HG03175 (cell line): ENCODE results near the gene IQCK.

Source experiments
- ATAC-seq: cut with Tn5 transposase; IDR thresholded peaks from one replicate; pipeline ENCODE4 v1.9.1; 2021; ENCODE audit warnings: mild to moderate bottlenecking, moderate library complexity; ENCODE audit not compliant: unreplicated experiment

The IQCK gene

DNA sequence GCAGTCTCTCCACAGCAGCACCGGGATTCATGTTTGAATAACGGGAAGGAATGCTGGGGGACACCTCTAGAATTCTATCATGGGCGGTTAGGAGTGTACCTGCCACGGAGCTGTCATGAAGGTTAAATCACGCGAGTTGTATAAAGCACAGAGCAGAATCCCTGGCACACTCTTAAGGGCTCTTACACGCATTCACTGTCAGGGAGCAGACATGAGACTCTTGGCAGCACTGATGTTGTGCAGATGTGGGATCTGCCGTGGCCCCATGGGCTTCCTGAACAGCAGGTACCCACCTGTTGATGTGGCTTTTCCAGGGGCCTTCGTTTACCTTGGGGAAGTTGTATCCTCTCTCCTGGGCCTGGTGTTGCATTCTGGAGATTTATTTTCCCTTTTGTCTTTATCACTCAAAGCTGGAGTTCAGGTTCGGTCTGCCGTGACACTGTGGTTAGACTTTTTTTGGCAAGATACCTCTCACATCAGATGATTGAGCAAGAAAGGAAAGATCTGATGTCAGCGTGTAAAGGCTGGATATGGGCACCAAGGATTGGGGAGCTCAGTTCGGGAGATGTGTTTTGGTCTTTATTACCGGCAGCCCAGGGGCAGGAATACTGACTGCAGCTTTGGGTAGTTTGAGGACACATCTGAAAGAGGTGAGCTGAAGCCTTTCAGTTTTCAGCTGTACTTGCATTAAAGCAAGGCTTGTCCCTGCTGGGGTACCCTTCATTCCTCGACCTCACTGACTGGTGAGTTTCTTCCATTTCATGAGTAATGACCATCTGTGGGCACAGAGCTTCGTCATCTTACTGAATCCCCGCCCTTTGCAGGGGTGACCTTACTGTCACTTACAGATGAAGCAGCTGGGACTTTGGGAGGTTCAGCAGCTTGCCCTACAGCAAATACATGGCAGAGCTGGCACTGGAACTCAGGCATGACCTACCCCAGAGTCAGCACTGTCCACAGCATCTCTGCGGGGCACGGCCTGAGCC lies 19.3 kb upstream of the IQCK start:
- ATAC-seq: no peak

DNA sequence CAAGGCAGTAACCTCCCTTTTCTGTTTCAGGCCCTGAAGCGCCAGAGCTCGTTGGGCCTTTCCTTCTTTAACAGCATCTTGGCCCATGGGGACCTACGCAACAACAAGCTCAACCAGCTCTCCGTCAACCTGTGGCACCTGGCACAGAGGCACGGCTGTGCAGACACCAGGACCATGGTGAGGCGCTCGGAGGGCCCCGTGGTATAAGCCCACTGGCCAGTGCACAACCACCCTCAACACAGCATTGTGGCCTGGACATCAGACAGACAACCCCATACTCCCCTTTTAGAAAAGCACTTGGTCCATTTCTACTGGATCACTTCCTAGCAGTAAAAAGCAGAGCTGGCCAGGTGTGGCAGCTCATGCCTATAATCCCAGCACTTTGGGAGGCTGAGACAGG lies 18.6 kb upstream of the IQCK start:
- ATAC-seq: no peak

DNA sequence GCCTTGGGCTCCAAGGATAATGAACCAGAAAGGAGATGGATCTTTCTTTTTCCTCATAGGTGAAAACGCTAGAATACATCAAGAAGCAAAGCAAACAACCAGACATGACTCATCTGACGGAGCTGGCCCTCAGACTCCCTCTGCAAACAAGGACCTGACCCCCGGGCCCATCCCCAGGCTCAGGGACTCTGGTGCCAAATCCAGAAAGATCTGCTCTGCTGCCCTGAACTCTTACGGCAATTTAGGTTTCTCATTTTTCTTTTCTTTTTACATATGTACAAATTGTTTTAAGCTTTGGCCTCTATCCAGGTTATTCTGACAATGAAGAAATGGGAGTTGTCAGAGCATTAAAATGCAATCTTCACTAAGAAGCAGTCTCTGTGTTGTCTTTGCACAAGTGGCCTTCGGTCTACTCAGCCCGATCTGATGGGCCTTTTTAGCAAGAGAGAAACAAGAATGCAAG lies 17.7 kb upstream of the IQCK start:
- no peak for ATAC-seq

DNA sequence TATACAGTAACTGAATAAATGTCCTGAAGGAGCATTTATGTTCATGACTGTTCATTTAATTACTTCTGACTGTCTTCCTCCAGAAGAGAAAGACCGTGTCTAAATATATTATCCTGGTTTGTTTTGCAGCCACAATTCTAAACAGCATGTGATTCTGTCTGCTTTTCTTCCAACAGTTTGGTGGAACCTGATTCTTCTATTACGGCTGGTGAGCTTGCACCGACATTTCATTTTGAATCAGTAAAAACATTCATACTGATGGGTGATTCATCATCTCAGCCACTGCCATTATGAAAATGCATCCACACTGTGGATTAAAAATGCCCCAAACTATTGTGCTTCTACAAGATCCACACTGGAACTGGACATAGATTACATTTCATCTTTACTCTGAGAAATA lies 17.0 kb upstream of the IQCK start:
- ATAC-seq: no peak

DNA sequence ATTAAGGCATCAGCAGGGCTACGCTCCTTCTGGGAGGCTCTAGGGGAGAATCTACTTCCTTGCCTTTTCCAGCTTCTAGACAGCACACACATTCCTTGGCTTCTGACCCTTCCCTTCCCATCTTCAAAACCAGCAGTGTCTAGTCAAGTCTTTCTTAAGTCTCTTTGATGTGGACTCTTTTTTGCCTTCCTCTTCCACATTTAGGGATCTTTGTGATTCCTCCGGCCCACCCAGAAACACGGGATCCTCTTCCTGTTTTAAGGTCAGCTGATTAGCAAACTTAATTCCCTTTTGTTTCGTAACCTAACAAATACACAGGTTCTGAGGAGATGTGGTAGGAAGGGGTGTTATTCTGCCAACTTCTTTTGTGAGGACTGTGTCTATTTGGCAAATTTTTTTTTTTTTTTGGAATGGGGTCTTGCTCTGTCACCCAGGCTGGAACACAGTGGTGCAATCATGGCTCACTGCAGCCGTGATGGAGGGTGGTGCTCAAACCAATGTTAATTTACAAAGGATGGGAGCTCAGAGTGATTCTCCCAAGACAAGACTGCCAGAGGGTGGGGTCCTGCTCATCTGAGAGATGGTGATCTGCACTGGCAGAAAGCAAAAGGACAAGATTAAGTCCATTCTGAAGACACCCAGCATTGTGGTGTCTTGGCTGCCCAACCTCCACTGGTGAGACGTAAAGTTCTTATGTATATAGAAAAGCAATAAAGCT lies 14.7 kb upstream of the IQCK start:
- no peak for ATAC-seq

DNA sequence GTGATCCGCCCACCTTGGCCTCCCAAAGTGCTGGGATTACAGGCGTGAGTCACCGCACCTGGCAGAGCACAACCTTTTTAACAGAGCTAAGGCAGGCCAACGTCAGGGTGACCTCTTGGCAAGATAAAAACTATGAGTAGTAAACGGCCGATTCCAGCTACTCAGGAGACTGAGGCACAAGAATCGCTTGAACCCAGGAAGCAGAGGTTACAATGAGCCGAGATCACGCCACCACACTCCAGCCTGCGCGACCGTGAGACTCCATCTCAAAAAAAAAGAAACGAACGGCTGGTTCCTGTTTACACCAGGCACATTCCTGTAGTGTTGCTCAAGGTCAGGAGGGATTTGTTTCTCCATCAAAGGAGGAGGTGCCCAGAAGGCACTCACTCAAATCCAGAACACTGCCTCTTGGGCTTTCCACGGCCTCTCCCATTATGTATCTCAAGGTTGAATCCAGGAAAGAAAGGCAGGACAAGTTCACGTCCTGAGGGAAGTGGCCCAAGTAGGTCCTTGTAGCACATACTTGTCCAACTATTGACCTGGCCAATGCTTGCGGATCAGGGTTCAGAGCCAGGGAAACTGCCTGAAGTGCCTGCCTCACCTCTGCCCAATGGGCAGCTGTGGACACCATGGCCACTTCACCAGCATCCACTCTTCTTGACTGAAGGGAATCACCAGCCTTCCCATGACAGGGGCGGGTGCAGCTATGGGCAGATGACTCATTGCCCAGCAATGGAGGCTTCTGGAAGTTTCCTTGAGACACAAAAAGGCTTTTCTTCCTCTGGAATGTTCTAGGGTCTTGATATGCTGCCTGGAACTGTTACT lies 13.5 kb upstream of the IQCK start:
- ATAC-seq: no peak

DNA sequence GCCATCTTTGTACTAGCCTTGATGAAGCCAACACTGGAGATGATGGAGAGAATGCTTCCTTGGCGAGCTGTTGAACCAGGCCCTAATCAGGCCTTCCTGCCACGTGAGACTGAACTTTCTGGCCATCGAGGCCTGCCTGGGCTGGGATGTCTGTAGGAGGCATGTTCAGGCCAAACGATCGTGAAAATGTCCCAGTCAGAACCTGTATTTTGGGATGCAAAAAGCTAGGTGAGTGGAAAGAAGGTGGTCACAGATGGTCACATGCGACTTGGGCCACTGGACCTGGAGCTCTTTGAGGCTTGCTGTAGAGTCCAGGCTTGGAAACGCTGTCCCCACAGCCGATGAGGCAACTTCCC lies 12.9 kb upstream of the IQCK start:
- no peak for ATAC-seq

DNA sequence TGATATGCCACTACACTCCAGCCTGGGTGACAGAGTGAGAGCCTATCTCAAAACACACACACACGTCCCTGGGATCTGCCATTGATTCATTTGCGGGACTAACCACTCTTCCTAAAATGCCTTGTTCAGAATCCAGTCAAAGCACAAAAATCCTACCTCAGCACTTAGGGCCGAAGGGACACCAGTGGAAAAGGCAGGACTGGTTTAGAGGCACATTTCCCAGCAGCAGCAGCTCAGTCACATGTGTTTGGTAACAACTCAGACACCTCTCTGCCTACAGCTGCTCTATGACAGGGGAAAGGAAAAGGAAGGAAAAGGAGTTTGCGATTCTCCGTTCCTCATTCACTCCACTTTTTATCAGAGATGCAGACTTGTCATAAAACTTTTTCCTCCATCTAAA lies 12.2 kb upstream of the IQCK start:
- ATAC-seq: no peak

DNA sequence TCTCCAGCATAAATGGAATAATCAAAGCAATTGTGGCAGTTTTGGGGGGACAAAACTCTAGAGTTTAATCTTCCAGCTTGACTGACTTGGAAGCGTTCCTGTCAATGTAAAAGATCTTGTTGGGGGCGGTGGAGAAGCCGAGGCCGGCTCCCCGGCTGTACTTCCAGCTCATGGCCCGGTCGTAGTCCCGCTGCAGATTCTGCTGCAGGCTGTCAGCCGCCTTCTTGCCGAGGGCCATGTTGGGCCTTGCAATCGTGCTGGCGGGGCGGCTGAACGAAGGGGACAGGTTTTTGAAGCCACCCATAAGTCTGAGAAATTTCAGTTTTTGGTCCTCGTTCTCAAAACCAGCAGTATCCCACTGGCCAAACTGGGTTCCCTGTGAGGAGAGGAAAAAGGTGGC lies 11.2 kb upstream of the IQCK start:
- no peak for ATAC-seq

DNA sequence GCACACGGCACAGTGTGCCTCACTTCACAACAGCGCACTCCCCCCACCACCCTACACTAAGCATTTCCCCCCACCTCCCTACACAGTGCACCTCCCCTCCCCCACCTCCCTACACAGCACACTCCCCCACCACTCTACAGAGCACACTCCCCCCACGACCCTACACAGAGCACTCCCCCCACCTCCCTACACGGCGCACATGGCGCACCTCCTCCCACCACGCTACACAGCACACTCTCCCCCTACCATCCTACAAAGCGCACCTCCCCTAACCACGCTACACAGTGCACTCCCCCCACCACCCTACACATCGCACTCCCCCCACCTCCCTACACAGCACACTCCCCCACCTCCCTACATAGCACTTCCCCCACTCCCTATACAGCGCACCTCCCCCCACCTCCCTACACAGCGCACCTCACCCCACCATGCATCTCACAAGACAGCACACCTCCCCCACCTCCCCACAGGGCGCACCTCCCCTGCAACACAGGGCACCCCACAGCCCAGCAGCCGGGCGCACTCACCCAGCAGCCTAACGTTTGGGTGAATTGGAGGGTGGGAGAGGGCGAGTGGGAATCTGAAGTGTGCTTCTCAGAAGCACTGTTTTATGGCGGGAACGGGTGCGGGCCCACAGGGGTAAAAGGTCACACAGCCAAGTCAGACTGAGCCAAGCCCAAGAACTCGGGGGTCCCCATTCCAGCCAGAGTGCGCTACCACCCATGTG lies 10.3 kb upstream of the IQCK start:
- no peak for ATAC-seq

DNA sequence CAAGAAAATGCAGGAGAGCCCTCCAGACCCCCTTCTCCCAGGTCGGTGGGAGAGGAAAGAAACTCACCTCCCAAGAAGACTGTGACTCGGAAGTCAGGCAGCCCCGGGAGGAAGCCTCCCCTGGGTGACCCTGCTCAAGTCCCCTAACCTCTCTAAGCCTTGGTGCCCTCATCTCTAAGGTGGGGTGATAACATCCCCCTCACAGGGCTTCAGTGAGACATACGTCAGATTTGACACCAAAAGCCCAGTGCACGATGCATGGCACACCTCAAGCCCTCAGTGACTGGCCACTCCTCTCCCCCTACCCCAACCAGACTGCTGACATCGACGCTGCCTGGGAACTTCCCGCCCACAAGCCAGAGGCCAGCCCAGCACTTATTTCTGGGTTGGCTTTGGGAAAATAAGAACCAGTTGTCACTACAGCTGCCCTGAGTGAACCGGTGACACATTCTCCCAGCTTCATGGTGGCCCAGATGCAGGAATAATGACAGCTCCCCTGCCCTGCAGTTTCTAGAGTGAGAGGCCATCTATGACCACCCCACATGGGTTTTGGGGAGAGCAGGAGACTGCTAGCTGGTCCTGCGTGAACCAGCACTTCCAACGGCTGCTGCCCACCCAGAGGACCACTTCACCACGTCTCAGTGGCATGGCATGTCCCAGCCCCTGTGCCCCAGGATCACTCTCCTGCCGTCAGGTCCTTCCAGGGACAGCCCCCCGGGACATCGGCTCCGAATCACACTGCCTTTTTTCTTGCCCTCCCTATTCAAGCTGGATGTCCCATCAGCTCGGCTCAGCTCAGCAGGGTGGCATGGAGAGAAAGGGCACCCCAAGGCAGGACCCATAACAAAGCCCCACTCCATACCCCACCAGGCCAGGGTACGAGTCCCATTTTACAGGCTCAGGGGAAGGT lies 9.5 kb upstream of the IQCK start:
- ATAC-seq: no peak

DNA sequence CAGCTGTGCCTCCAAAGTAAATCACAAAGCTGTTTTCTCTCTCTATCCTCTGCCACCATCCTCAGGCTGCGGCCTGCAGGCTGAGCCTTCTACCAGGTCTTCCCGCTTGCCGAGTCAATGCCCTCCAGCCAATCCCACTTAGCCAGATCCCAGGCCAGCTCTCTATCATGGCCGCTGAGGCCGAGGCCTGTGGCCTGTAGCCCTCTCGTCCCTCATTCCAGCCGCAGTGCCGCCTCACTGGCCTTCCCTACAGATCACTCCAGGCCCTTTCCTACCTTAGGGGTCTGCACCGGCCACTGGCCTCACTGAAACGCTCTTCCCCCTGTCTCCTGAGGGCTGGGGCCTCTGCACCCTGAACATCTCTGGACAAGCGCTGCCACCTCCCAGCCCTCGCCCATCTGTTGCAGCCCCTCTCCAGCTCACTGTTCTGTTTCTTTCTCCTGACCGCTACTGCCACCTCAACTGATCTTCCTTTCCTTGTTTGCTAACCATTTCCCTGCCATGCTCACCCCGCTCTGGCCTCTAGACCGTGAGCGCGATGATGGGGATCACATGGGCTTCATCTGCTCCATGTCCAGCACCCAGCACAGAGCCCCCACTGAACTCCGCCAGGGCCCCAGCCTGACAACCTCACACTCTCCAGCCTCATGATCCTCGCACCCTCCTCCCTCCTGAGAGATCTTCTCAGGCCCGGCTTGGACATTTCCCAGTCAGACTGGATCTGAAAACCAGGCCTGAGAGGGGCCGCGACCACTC lies 8.5 kb upstream of the IQCK start:
- ATAC-seq: no peak

DNA sequence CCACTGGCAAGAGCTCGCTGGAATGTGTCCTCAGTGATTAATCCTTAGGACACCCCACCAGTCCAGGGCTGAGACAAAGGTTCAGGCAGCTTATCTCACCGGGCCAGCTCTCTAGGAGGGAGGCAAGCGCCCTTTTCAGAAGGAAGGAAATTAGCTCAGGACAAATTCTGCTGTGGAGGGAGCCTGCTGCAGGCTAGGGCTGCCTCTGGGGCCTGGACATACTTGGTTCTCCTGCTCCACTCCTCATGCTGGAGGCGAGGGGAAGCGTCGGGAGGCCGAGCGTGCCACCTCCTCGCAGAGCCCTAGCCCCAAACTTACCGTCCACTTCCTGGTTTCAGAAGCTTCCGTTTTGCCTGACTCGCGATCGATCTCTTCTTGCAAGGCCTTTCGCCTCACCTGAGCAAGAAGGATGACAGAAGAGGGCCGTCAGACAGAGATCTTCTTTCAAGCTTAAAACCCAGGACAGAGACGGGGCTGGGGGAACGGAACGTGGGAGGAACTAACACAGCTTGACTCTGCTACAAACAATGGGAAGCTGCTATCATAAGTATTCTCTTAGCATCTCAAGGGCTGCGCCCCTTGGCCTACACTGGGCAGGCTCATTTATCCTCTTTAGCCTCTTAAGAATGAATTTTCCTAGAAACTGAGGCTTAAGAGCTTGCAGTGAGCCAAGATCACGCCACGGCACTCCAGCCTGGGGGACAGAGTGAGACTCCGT lies 7.7 kb upstream of the IQCK start:
- no peak for ATAC-seq

DNA sequence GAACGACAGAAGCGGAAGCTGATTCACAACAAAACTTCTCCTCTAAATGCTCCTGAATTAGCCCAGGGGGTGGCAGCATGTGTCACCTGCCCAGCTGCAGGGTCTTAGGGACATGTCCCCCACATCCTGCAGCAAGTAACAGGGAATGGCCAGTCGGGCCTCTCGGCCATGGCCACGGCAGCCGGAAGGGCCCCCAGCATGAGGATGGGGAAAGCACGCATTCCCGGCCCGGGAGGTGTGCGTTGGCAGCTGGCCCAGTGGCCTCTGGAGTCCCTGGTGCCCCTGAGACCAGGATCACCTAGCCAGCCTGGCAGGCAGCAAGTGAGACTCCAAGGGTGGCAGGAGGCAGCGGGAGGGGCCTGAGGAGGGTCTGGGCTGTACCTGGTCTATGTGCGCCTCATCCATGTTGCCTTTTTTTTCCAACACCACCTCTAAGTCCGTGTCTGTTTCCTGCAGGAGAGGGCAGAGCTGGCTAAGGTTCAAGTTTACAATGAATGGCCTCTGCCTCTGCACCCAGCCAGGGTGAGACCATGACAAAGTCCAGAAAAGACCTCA lies 7.0 kb upstream of the IQCK start:
- ATAC-seq: no peak

DNA sequence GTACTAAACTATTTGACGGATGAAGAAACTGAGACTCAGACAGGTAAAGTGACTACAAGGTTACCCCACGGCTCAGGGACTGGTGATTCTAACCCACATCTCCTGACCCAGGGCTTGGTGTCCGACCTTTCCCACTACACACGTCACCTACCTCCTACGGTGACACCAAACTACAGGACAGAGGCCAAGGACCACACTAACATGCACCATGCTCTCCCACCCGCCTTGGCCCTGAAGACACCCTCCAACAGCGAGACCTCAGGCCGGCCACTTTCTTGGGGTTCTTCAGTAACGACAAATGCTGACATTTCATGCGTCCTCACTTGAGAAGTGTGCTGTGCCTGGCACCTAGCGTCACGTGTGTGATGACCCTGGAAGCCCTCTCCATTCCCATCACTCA lies 6.4 kb upstream of the IQCK start:
- ATAC-seq: no peak

DNA sequence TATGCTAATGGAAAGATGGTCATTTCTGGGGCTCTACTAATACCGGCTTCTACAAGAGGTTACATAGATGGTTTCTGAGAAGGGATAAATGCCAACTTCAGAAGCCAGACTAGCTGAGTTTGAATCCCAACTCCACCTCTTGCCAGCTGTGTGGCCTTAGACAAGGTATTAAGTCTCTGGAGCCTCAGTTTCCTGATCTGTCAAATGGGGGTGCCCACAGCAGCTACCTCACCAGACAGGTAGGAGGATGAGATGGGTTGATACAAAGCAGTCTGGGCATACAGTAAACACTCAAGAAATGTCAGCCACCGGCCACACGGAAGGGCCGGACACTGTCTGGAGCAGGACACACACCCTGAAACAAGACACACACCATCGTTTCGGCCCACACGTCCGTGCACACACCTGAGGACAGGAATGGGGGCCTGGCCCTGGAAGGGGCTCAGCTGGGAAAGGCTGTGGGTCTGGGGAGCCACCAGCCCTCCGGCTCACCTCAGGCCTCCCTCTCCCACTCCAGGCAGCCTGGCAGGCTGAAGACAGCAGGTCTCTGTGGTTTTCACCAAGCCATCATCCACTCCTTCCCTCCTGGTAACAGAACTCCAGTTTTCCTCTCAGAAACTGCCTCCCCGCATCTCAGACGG lies 5.5 kb upstream of the IQCK start:
- no peak for ATAC-seq

DNA sequence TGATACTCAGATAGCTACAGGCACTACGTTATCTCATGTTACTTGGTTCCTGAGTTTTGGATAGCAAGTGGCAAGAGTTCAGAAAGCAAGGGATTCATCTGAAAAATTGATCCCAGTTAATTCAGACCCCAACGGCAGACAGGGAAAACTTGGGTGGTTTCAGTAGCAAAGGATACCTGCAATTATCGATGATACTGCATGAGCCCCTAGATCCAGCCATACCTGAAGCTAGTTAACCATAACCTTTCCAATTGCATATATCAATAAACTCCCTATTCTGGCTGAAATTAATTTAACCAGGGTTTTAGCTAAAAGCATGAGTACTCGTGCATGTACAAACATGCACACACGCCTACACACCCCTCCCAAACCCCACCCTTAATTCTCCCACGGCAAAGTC lies 4.4 kb upstream of the IQCK start:
- ATAC-seq: no peak

DNA sequence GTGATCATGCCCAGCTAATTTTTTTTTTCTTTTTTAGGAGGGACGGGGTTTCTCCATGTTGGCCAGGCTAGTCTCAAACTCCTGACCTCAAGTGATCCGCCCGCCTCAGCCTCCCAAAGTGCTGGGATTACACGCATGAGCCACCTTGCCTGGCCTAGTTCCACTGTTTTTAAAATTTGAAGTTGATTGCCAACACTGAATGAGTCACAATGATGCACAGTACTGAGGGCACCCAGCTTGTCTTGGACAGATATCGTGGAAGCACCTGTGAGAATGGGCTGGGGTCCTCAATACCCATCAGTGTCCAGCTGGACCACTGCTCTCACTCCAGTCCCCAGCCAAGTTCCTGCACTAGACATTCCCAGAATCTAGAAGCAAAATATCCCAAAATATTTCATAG lies 2.5 kb upstream of the IQCK start:
- ATAC-seq: no peak
